SH-SY5Y (cell line): ENCODE results near the gene EYA4.

ENCODE experiments used
- GATA2 ChIP-seq: IDR thresholded peaks from 2 replicates; pipeline ENCODE4 v1.6.1; 2011; ENCODE audit warnings: mild to moderate bottlenecking, low read depth, low read length
- GATA3 ChIP-seq: IDR thresholded peaks from 2 replicates; pipeline ENCODE4 v1.6.1; 2011; ENCODE audit warnings: low read depth, mild to moderate bottlenecking, low read length, moderate library complexity

- TF ChIP-seq GATA2 (no peak), GATA3 (no peak)
Observed at GRCh38 chr6:133526436-133526835, 285.3 kb downstream of the EYA4 start.
